ENCODE results near the gene PALM2AKAP2.

- no peak for TF ChIP-seq CTCF (conservative IDR thresholded peaks at IDR 0.05)
- TF ChIP-seq EZH2 (IDR thresholded peaks at IDR 0.05; ENCODE audit: low read depth), result no peak
Measured at GRCh38 chr9:109801484-109801883, 21.5 kb downstream of the PALM2AKAP2 start.
